CD4-positive, CD25-positive, alpha-beta regulatory T cell (primary cell): ENCODE data around the gene BABAM2. TPM values are rescaled to one million over a fixed set of nuclear protein-coding genes. Genes with fewer than 3 reads are reported as not detected.

Experiments
- ATAC-seq, 2 donors: fragments of 150-1000 bp; cut with Tn5 transposase; one replicate each; pipeline ENCODE4 v1.10.0; 2021; ENCODE audit warnings: low read depth in 2 of 2, moderate number of reproducible peaks in 2 of 2, moderate library complexity in 1 of 2
- DNase-seq, 3 donors: peaks; one replicate each; pipeline versions ENCODE4 v3.0.0 to v3.0.0-alpha.2; 2012 to 2022; ENCODE audit warnings: mixed read lengths in 1 of 3
- H3K27ac ChIP-seq: one replicate; pipeline ENCODE4 v1.7.0; 2013; ENCODE audit warnings: mild to moderate bottlenecking, low read length; ENCODE audit not compliant: insufficient read depth, poor library complexity, severe bottlenecking
- H3K27me3 ChIP-seq: one replicate; pipeline ENCODE4 v1.7.0; 2013; ENCODE audit warnings: low read length; ENCODE audit not compliant: control insufficient read depth, insufficient read depth
- H3K36me3 ChIP-seq: one replicate; pipeline ENCODE4 v1.7.0; 2013; ENCODE audit warnings: mild to moderate bottlenecking, low read length, moderate library complexity; ENCODE audit not compliant: control insufficient read depth, insufficient read depth
- H3K4me1 ChIP-seq: 2 replicates; pipeline ENCODE4 v1.7.0; 2013; ENCODE audit warnings: mild to moderate bottlenecking, low read length; ENCODE audit not compliant: insufficient read depth, control insufficient read depth, poor library complexity, severe bottlenecking
- H3K4me3 ChIP-seq: one replicate; pipeline ENCODE4 v1.7.0; 2013; ENCODE audit warnings: low read depth, mild to moderate bottlenecking, low read length, moderate library complexity
- H3K9me3 ChIP-seq, 2 experiments: 1 replicate in 1 of 2; 2 replicates in 1 of 2; pipeline ENCODE4 v1.7.0; 2013; ENCODE audit warnings: low read length in 2 of 2, mild to moderate bottlenecking in 1 of 2, moderate library complexity in 1 of 2; ENCODE audit not compliant: control insufficient read depth in 2 of 2
- H3K27ac Mint-ChIP-seq, 3 donors: one replicate each; pipeline ENCODE4 v1.8.0; 2020 to 2022; ENCODE audit warnings: mild to moderate bottlenecking in 3 of 3, mixed read lengths in 3 of 3, moderate library complexity in 2 of 3
- H3K27me3 Mint-ChIP-seq: one replicate; pipeline ENCODE4 v1.8.0; 2022; ENCODE audit warnings: mild to moderate bottlenecking, mixed read lengths
- H3K36me3 Mint-ChIP-seq: one replicate; pipeline ENCODE4 v1.8.0; 2020; ENCODE audit warnings: mixed read lengths
- H3K4me1 Mint-ChIP-seq, 4 donors: one replicate each; pipeline ENCODE4 v1.8.0; 2020 to 2022; ENCODE audit warnings: mixed read lengths in 4 of 4, mild to moderate bottlenecking in 1 of 4
- H3K4me3 Mint-ChIP-seq, 4 donors: one replicate each; pipeline ENCODE4 v1.8.0; 2020 to 2022; ENCODE audit warnings: mild to moderate bottlenecking in 4 of 4, mixed read lengths in 4 of 4, moderate library complexity in 3 of 4
- H3K9me3 Mint-ChIP-seq, 7 donors: one replicate each; pipeline ENCODE4 v1.8.0; 2020 to 2022; ENCODE audit warnings: mixed read lengths in 7 of 7, mild to moderate bottlenecking in 3 of 7, moderate library complexity in 2 of 7
- polyA plus RNA-seq, 4 donors: library from polyadenylated mRNA; unstranded; fragments of 300-500 nt; fragmentation: Illumina TruSeq; gene quantifications; one replicate each; pipeline ENCODE4 v1.2.3, GENCODE V29; 2021
- total RNA-seq: library from RNA; stranded (reverse); gene quantifications from one replicate; pipeline ENCODE4 v1.2.3, GENCODE V29; 2022

Gene BABAM2
- total and polyA plus RNA-seq, 5 donors from 2014 or later = 42.9 to 70.0 (median 58.5) TPM

- ATAC-seq (no peak), DNase-seq (no peak)
- Mint-ChIP-seq H3K4me1 (peaks cover 0 to 3% (median under 1%) of the 10 kb centered on the region in 4 donors), H3K36me3 (peaks cover 6% of the 10 kb centered on the region), H3K9me3 (peaks cover 0 to 3% (median 0%) of the 10 kb centered on the region in 7 donors), H3K27ac (no peak overlapping the region), H3K4me3 (no peak overlapping the region), H3K27me3 (peaks cover 4% of the 10 kb centered on the region)
- Histone ChIP-seq H3K36me3 (no peaks in the 10 kb centered on the region), H3K27ac (no peak overlapping the region), H3K27me3 (no peaks in the 10 kb centered on the region), H3K4me1 (no peaks in the 10 kb centered on the region), H3K4me3 (no peak overlapping the region), H3K9me3 (no peaks in the 10 kb centered on the region)
Observed at GRCh38 chr2:28187186-28187585, 296.7 kb downstream of the BABAM2 start.

- ATAC-seq = no peak
- Mint-ChIP-seq H3K27ac (no peak overlapping the region), H3K9me3 (peaks cover 0 to 3% (median 0%) of the 10 kb centered on the region in 7 donors), H3K4me1 (peaks cover 0 to 3% (median 1%) of the 10 kb centered on the region in 4 donors), H3K4me3 (no peak overlapping the region), H3K27me3 (peaks cover 4% of the 10 kb centered on the region), H3K36me3 (peaks cover 7% of the 10 kb centered on the region)
- Histone ChIP-seq H3K4me1 (no peaks in the 10 kb centered on the region), H3K4me3 (no peak overlapping the region), H3K36me3 (no peaks in the 10 kb centered on the region), H3K27ac (no peak overlapping the region), H3K27me3 (no peaks in the 10 kb centered on the region), H3K9me3 (no peaks in the 10 kb centered on the region)
- DNase-seq = no peak
Observed at GRCh38 chr2:28188436-28188835, 297.9 kb downstream of the BABAM2 start.

- Histone ChIP-seq H3K9me3 (no peaks in the 10 kb centered on the region), H3K36me3 (no peaks in the 10 kb centered on the region), H3K27ac (no peak overlapping the region), H3K4me1 (no peaks in the 10 kb centered on the region), H3K4me3 (no peak overlapping the region), H3K27me3 (no peaks in the 10 kb centered on the region)
- peaks cover 13% of the 10 kb centered on the region for H3K36me3 Mint-ChIP-seq
- H3K4me3 Mint-ChIP-seq = no peak overlapping the region
- peak overlapping the region in 1 of 3 donors; percentile 66 for H3K27ac Mint-ChIP-seq
- peaks cover 0 to 6% (median 3%) of the 10 kb centered on the region in 4 donors for H3K4me1 Mint-ChIP-seq
- ATAC-seq (no peak), DNase-seq (no peak)
- peaks cover 4% of the 10 kb centered on the region for H3K27me3 Mint-ChIP-seq
- H3K9me3 Mint-ChIP-seq = peaks cover 0 to 2% (median 0%) of the 10 kb centered on the region in 7 donors
Observed at GRCh38 chr2:28193630-28194403, 303.3 kb downstream of the BABAM2 start.

GRCh38 chr2:28199995-28200679, 309.6 kb downstream of the BABAM2 start:
- H3K27ac Mint-ChIP-seq = no peak overlapping the region
- H3K4me1 ChIP-seq = no peaks in the 10 kb centered on the region
- H3K9me3 ChIP-seq = no peaks in the 10 kb centered on the region
- peaks cover 0 to 5% (median 0%) of the 10 kb centered on the region in 4 donors for H3K4me1 Mint-ChIP-seq
- DNase-seq = no peak
- no peaks in the 10 kb centered on the region for H3K27me3 ChIP-seq
- ATAC-seq = no peak
- no peaks in the 10 kb centered on the region for H3K36me3 ChIP-seq
- H3K4me3 ChIP-seq = no peak overlapping the region
- H3K27ac ChIP-seq = no peak overlapping the region
- no peaks in the 10 kb centered on the region for H3K27me3 Mint-ChIP-seq
- peaks cover 0 to 1% (median 0%) of the 10 kb centered on the region in 7 donors for H3K9me3 Mint-ChIP-seq
- peaks cover 40% of the 10 kb centered on the region for H3K36me3 Mint-ChIP-seq
- no peak overlapping the region for H3K4me3 Mint-ChIP-seq

- DNase-seq (no peak), ATAC-seq (no peak)
- H3K4me1 ChIP-seq = no peaks in the 10 kb centered on the region
- no peaks in the 10 kb centered on the region for H3K9me3 ChIP-seq
- Mint-ChIP-seq H3K27me3 (no peaks in the 10 kb centered on the region), H3K36me3 (peaks cover 40% of the 10 kb centered on the region), H3K9me3 (peaks cover 0 to 1% (median 0%) of the 10 kb centered on the region in 7 donors), H3K27ac (no peak overlapping the region), H3K4me3 (no peak overlapping the region), H3K4me1 (peaks cover 0 to 5% (median 0%) of the 10 kb centered on the region in 4 donors)
- H3K27ac ChIP-seq = no peak overlapping the region
- H3K4me3 ChIP-seq = no peak overlapping the region
- no peaks in the 10 kb centered on the region for H3K36me3 ChIP-seq
- H3K27me3 ChIP-seq = no peaks in the 10 kb centered on the region
Observed at GRCh38 chr2:28201671-28202180, 311.2 kb downstream of the BABAM2 start.

GRCh38 chr2:28202719-28203118, 312.2 kb downstream of the BABAM2 start:
- H3K9me3 Mint-ChIP-seq = peaks cover 0 to 1% (median 0%) of the 10 kb centered on the region in 7 donors
- no peak overlapping the region for H3K4me3 Mint-ChIP-seq
- peaks cover 35% of the 10 kb centered on the region for H3K36me3 Mint-ChIP-seq
- H3K4me1 Mint-ChIP-seq = peaks cover 0 to under 1% (median 0%) of the 10 kb centered on the region in 4 donors
- no peak for DNase-seq
- Histone ChIP-seq H3K27me3 (no peaks in the 10 kb centered on the region), H3K9me3 (no peaks in the 10 kb centered on the region), H3K4me1 (no peaks in the 10 kb centered on the region), H3K36me3 (no peaks in the 10 kb centered on the region), H3K4me3 (no peak overlapping the region), H3K27ac (no peak overlapping the region)
- no peaks in the 10 kb centered on the region for H3K27me3 Mint-ChIP-seq
- no peak for ATAC-seq
- peak overlapping the region in 1 of 3 donors; percentile 39 for H3K27ac Mint-ChIP-seq

GRCh38 chr2:28206762-28207161, 316.2 kb downstream of the BABAM2 start:
- H3K27ac Mint-ChIP-seq = peak overlapping the region in 1 of 3 donors; percentile 52
- H3K4me1 ChIP-seq = no peaks in the 10 kb centered on the region
- no peaks in the 10 kb centered on the region for H3K27me3 Mint-ChIP-seq
- H3K4me1 Mint-ChIP-seq = peaks cover 0 to 11% (median 0%) of the 10 kb centered on the region in 4 donors
- H3K4me3 Mint-ChIP-seq = no peak overlapping the region
- no peaks in the 10 kb centered on the region for H3K36me3 ChIP-seq
- peaks cover 0 to 1% (median 0%) of the 10 kb centered on the region in 7 donors for H3K9me3 Mint-ChIP-seq
- peaks cover 25% of the 10 kb centered on the region for H3K36me3 Mint-ChIP-seq
- H3K4me3 ChIP-seq = no peak overlapping the region
- DNase-seq = no peak
- no peaks in the 10 kb centered on the region for H3K9me3 ChIP-seq
- no peak overlapping the region for H3K27ac ChIP-seq
- no peak for ATAC-seq
- H3K27me3 ChIP-seq = no peaks in the 10 kb centered on the region
